ENCODE data around the gene KANK4.

KANK4 gene

GRCh38 chr1:62317021-62317768 is 2.0 kb downstream of the KANK4 start:
- in situ Hi-C loops (cut with MboI; ENCODE audit: low sequenced_read_pairs, unreplicated experiment) = no loop called here
- no peak for TF ChIP-seq CTCF (IDR thresholded peaks at IDR 0.05; ENCODE audit: borderline replicate concordance, control extremely low read depth, extremely low read depth, insufficient read depth, missing control alignments)
- DNase-seq (ENCODE audit: low spot score) = no peak

GRCh38 chr1:62316135-62316534 is 3.1 kb downstream of the KANK4 start:
- in situ Hi-C loops (cut with MboI; ENCODE audit: low sequenced_read_pairs, unreplicated experiment) = no loop called here
- no peak for DNase-seq (ENCODE audit: low spot score)
- no peak for TF ChIP-seq CTCF (IDR thresholded peaks at IDR 0.05; ENCODE audit: borderline replicate concordance, control extremely low read depth, extremely low read depth, insufficient read depth, missing control alignments)

GRCh38 chr1:62315387-62315786 is 3.8 kb downstream of the KANK4 start:
- DNase-seq (ENCODE audit: low spot score) = no peak
- in situ Hi-C loops (cut with MboI; ENCODE audit: low sequenced_read_pairs, unreplicated experiment) = no loop called here
- TF ChIP-seq CTCF (IDR thresholded peaks at IDR 0.05; ENCODE audit: borderline replicate concordance, control extremely low read depth, extremely low read depth, insufficient read depth, missing control alignments) = no peak

- in situ Hi-C loops (cut with MboI; ENCODE audit: low sequenced_read_pairs, unreplicated experiment) = no loop called here
Measured at GRCh38 chr1:62314454-62315350, 4.5 kb downstream of the KANK4 start.

GRCh38 chr1:62312698-62313097 is 6.5 kb downstream of the KANK4 start:
- no peak for TF ChIP-seq CTCF (IDR thresholded peaks at IDR 0.05; ENCODE audit: borderline replicate concordance, control extremely low read depth, extremely low read depth, insufficient read depth, missing control alignments)
- DNase-seq (ENCODE audit: low spot score) = no peak
- in situ Hi-C loops (cut with MboI; ENCODE audit: low sequenced_read_pairs, unreplicated experiment) = no loop called here

More at GRCh38 chr1:62314454-62315350, 4.5 kb downstream of the KANK4 start:
- no peak for DNase-seq (ENCODE audit: low spot score)
- TF ChIP-seq CTCF (IDR thresholded peaks at IDR 0.05; ENCODE audit: borderline replicate concordance, control extremely low read depth, extremely low read depth, insufficient read depth, missing control alignments) = no peak

GRCh38 chr1:62311473-62311943 is 7.7 kb downstream of the KANK4 start:
- TF ChIP-seq CTCF (IDR thresholded peaks at IDR 0.05; ENCODE audit: borderline replicate concordance, control extremely low read depth, extremely low read depth, insufficient read depth, missing control alignments) = no peak
- no peak for DNase-seq (ENCODE audit: low spot score)
- in situ Hi-C loops (cut with MboI; ENCODE audit: low sequenced_read_pairs, unreplicated experiment) = no loop called here

Data from GM13976 (cell line).